ENCODE measurements around the gene CD63.
A peak's percentile ranks its signal among the peaks of the same experiment; 100 is the strongest.

The CD63 gene

DNA sequence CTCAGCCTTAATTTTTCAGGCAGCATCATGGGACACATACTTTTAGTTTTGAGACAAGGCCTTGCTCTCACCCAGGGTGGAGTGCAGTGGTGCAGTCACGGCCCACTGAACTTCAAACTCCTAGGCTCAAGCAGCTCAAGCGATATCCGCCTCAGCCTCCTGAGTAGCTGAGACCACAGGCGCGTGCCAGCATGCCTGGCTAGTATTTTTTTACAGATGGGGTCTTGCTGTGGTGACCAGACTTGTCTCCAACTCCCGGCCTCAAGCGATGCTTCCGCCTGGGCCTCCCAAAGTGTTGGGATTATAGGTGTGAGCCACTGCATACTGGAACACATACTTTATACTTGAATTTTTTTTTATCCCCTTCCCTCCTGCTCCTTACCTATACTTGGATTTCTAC is 5.9 kb downstream of the CD63 start:
- DNase-seq = no peak
- no peaks in the 10 kb centered on the region for H3K27me3 ChIP-seq (replicated peaks)
- H3K36me3 ChIP-seq (replicated peaks) = peaks cover 44% of the 10 kb centered on the region
- H3K27ac ChIP-seq = no peak overlapping the region
- in situ Hi-C loops (cut with HindIII; ENCODE audit: low pct_ligation_motif_present, low sequenced_read_pairs) = no loop called here
- no peak overlapping the region for H3K4me3 ChIP-seq (ENCODE audit: low read depth, low read length)
- TF ChIP-seq CTCF (IDR thresholded peaks at IDR 0.05; ENCODE audit: low read depth, low read length, missing control alignments) = no peak

DNA sequence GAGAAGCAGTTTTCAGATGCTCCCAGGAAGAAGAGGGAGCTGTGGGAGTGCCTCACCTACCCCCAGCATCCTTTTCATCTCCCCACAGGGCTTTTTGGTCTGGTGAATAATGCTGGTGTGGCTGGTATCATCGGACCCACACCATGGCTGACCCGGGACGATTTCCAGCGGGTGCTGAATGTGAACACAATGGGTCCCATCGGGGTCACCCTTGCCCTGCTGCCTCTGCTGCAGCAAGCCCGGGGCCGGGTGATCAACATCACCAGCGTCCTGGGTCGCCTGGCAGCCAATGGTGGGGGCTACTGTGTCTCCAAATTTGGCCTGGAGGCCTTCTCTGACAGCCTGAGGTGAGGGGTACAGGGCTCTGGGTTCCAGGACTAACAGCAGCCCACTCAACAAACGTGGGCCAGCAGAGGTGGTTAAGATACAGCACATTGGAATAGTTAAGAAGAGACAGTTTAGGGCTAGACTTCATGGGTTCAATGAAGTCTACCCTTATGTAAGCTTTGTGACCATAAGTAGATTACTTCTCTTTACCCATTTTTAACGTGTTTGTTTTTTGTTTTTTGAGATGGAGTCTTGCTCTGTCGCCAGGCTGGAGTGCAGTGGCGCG is 7.1 kb downstream of the CD63 start:
- DNase-seq = no peak

GRCh38 chr12:55720894-55721444 is 7.8 kb downstream of the CD63 start:
- no peak overlapping the region for H3K4me3 ChIP-seq (ENCODE audit: low read depth, low read length)
- peak; percentile 76 for DNase-seq
- in situ Hi-C loops (cut with HindIII; ENCODE audit: low pct_ligation_motif_present, low sequenced_read_pairs) = no loop called here
- peaks cover 33% of the 10 kb centered on the region for H3K36me3 ChIP-seq (replicated peaks)
- TF ChIP-seq CTCF (IDR thresholded peaks at IDR 0.05; ENCODE audit: low read depth, low read length, missing control alignments) = peak; percentile 74
- peak overlapping the region; percentile 11 for H3K27ac ChIP-seq
- no peaks in the 10 kb centered on the region for H3K27me3 ChIP-seq (replicated peaks)

More for the DNA sequence above, 7.1 kb downstream of the CD63 start:
- H3K36me3 ChIP-seq (replicated peaks) = peaks cover 38% of the 10 kb centered on the region
- H3K27me3 ChIP-seq (replicated peaks) = no peaks in the 10 kb centered on the region
- TF ChIP-seq CTCF (IDR thresholded peaks at IDR 0.05; ENCODE audit: low read depth, low read length, missing control alignments) = no peak
- no peak overlapping the region for H3K27ac ChIP-seq
- no peak overlapping the region for H3K4me3 ChIP-seq (ENCODE audit: low read depth, low read length)
- in situ Hi-C loops (cut with HindIII; ENCODE audit: low pct_ligation_motif_present, low sequenced_read_pairs) = no loop called here

DNA sequence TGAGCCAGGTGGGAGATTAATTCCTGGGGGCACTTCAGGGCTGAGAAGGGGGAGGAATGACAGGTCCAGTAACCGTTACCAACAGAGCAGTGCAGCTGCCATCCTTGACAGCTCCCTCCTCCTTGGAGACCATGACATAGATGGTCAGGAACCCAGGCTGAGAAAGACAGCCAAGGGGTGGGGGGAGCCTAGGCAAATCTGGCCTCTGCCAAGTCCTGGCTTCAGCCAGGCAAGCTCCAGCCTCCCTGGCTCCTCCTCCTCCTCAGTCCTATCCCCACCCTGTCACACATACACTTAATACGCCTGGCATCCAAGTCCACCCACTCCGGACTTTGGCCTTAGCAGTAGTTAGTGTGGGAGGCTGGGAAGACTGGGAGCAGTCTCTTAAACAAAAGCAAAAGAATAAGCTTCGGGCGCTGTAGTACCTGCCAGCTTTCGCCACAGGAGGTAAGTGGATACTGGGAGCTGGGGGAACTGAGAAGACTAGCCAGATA is 8.7 kb downstream of the CD63 start, which contains the start of gene RDH5:
RDH5 (plus strand) TSS at position 323 of the 494 bp plus-strand sequence. CDS start 792 bp downstream, outside the sequence.
- DNase-seq = peak; percentile 47
- H3K4me3 ChIP-seq (ENCODE audit: low read depth, low read length) = no peak within 1 kb of the TSS

DNA sequence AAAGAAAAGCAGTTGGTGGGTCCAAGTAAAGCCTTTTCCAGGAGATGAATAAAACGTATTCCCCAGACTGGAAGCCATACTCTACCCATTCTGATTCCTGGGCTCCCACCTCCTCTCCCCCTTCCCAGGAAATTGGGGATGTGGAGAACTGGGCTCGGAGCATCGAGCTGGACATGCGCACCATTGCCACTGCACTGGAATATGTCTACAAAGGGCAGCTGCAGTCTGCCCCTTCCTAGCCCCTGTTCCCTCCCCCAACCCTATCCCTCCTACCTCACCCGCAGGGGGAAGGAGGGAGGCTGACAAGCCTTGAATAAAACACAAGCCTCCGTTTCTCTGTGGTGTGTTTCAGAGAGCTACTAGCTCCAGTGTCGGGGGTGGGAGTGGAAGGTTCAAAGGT is 9.4 kb downstream of the CD63 start:
- Histone ChIP-seq H3K27ac (no peak overlapping the region), H3K4me3 (ENCODE audit: low read depth, low read length) (no peak overlapping the region), H3K36me3 (replicated peaks) (peaks cover 17% of the 10 kb centered on the region), H3K27me3 (replicated peaks) (no peaks in the 10 kb centered on the region)
- in situ Hi-C loops (cut with HindIII; ENCODE audit: low pct_ligation_motif_present, low sequenced_read_pairs) = no loop called here
- no peak for DNase-seq
- TF ChIP-seq CTCF (IDR thresholded peaks at IDR 0.05; ENCODE audit: low read depth, low read length, missing control alignments) = no peak

More for the DNA sequence above, 8.7 kb downstream of the CD63 start, which contains the start of gene RDH5:
- no peaks in the 10 kb centered on the region for H3K27me3 ChIP-seq (replicated peaks)
- in situ Hi-C loops (cut with HindIII; ENCODE audit: low pct_ligation_motif_present, low sequenced_read_pairs) = no loop called here
- no peak for TF ChIP-seq CTCF (IDR thresholded peaks at IDR 0.05; ENCODE audit: low read depth, low read length, missing control alignments)
- peaks cover 24% of the 10 kb centered on the region for H3K36me3 ChIP-seq (replicated peaks)
- peak within 1 kb of the TSS; percentile 29 for H3K27ac ChIP-seq
